Gastrocnemius medialis (tissue), 4 donors: ENCODE data around the gene IQCE.

Experiments used
- CTCF ChIP-seq, 5 experiments: fragments of 450-650 bp in 3 of 5; fragments of 200-600 bp in 2 of 5; sonication (generic) in 2 of 5; IDR thresholded peaks in 4 of 5; conservative IDR thresholded peaks in 1 of 5; 1 replicate in 4 of 5; 2 replicates in 1 of 5; pipeline ENCODE4 v1.5.1; 2016 to 2019; ENCODE audit warnings: antibody characterized with exemption in 5 of 5, mild to moderate bottlenecking in 3 of 5, moderate library complexity in 3 of 5
- POLR2A ChIP-seq, 2 donors: fragments of 450-650 bp; IDR thresholded peaks; one replicate each; pipeline ENCODE4 v1.6.1; 2017; ENCODE audit warnings: antibody characterized with exemption in 2 of 2, mild to moderate bottlenecking in 2 of 2, moderate library complexity in 2 of 2

- no peak for TF ChIP-seq CTCF (IDR thresholded peaks at IDR 0.05 in 4 of 5, conservative IDR thresholded peaks at IDR 0.05 in 1 of 5)
- TF ChIP-seq POLR2A (IDR thresholded peaks at IDR 0.05) = no peak
Observed at GRCh38 chr7:2522780-2523433, 35.9 kb upstream of the IQCE start.
